Prostate gland (tissue), 2 donors: ENCODE measurements around the gene MECP2. TPM values are rescaled to one million over a fixed set of nuclear protein-coding genes. Genes with fewer than 3 reads are reported as not detected.

Experiments used
- DNase-seq: peaks from one replicate; pipeline ENCODE4 v3.0.0-alpha.2; 2019; ENCODE audit warnings: low spot score
- H3K27ac ChIP-seq, 2 donors: fragments of 200-600 bp; sonication (generic); 2 replicates each; pipeline ENCODE4 v1.5.1; 2017 to 2019
- H3K27me3 ChIP-seq: fragments of 200-600 bp; sonication (generic); replicated peaks from 2 replicates; pipeline ENCODE4 v1.5.1; 2019; ENCODE audit not compliant: insufficient read depth
- H3K36me3 ChIP-seq, 2 donors: fragments of 200-600 bp; sonication (generic); 1 replicate in 1 of 2; 2 replicates in 1 of 2; pipeline versions ENCODE4 v1.5.1 to v1.8.1; 2017 to 2019
- H3K4me1 ChIP-seq: fragments of 200-600 bp; sonication (generic); replicated peaks from 2 replicates; pipeline ENCODE4 v1.5.1; 2019
- H3K4me3 ChIP-seq, 2 donors: fragments of 200-600 bp; sonication (generic); 2 replicates each; pipeline ENCODE4 v1.5.1; 2017 to 2019
- H3K9me3 ChIP-seq: fragments of 200-600 bp; sonication (generic); 2 replicates; pipeline ENCODE4 v1.5.1; 2017
- POLR2A ChIP-seq: fragments of 450-650 bp; IDR thresholded peaks from one replicate; pipeline ENCODE4 v1.6.1; 2016; ENCODE audit warnings: antibody characterized with exemption, mild to moderate bottlenecking
- POLR2AphosphoS5 ChIP-seq: sonication (generic); formaldehyde crosslinking; IDR thresholded peaks from one replicate; pipeline ENCODE4 v1.6.1; 2017; ENCODE audit warnings: antibody characterized with exemption
- WGBS: methylation state at CpG from one replicate; pipeline ENCODE4 v1.1.5; 2018; 5-methylcytosine and 5-hydroxymethylcytosine counted together
- intact Hi-C: fragments of 100-400 bp; cut with DNase I; formaldehyde crosslinking; loops from one replicate; pipeline ENCODE4 v1.14.2; 2022
- total RNA-seq, 2 donors: library from RNA; depleted of rRNA; stranded (reverse); fragments of >200 nt; gene quantifications; one replicate each; pipeline ENCODE4 v1.1.0, GENCODE V29; 2016
- TF ChIP-seq, protein P1 (sequence below), 4 experiments: fragments of 200-600 bp in 2 of 4; fragments of 450-650 bp in 2 of 4; sonication (generic) in 2 of 4; IDR thresholded peaks; 1 replicate in 3 of 4; 2 replicates in 1 of 4; pipeline ENCODE4 v1.5.1; 2016 to 2019; ENCODE audit warnings: antibody characterized with exemption in 4 of 4, mild to moderate bottlenecking in 2 of 4, moderate library complexity in 2 of 4

The MECP2 gene
- total RNA-seq, 2 donors from 2014 or later = 54.4 to 85.2 TPM

DNA sequence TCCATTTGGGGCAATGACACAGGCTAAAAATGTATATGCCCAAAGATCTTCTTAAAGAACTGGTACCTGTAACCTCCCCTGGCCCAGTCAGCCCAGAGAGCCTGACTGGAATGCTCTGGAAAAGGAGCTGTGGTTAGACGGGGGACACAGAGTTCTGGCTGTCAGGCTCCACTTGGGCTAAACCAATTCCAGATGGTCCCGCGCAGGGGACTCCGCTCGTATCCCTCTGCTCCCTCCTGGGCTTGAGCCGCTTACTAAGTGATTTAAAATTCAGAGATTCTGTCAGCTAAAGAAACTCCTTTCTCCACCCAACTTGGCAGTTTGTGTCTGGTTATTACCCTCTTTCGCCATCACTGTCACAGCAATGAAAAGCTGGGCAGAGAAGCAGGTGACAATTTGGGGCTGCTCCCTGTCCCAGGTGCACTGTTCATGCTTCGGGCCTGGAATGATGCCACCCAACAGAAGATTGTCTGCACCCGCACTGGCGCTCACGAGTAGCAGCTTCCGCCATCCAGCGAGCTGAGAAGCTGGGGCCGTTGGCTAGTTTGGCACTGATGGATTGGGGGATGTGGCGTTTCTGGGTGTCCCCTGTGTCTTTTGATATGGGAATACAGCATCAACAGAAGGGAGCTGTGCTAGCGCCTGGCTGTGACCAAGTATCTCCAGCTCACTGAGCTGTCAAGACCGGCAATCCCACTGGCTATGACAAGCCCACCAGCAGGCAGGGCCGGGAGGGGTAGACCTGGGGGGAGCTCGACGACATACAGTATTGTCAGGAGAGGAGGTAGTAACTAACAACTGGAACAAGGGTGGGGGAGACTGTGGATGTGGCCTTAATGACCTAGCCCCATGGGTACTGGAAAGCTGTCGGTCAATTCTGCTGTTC lies 71.1 kb downstream of the MECP2 start:
- H3K27me3 ChIP-seq = no peaks in the 10 kb centered on the region
- intact Hi-C loops = no loop called here
- TF ChIP-seq POLR2AphosphoS5 (no peak), POLR2A (no peak)
- TF ChIP-seq, protein P1, sequence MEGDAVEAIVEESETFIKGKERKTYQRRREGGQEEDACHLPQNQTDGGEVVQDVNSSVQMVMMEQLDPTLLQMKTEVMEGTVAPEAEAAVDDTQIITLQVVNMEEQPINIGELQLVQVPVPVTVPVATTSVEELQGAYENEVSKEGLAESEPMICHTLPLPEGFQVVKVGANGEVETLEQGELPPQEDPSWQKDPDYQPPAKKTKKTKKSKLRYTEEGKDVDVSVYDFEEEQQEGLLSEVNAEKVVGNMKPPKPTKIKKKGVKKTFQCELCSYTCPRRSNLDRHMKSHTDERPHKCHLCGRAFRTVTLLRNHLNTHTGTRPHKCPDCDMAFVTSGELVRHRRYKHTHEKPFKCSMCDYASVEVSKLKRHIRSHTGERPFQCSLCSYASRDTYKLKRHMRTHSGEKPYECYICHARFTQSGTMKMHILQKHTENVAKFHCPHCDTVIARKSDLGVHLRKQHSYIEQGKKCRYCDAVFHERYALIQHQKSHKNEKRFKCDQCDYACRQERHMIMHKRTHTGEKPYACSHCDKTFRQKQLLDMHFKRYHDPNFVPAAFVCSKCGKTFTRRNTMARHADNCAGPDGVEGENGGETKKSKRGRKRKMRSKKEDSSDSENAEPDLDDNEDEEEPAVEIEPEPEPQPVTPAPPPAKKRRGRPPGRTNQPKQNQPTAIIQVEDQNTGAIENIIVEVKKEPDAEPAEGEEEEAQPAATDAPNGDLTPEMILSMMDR (IDR thresholded peaks at IDR 0.05) = no peak

GRCh38 chrX:154025230-154025629 lies 72.3 kb downstream of the MECP2 start:
- no peaks in the 10 kb centered on the region for H3K36me3 ChIP-seq
- WGBS = 77% methylated on average over 4 of the region's 8 CpGs
- DNase-seq = no peak
- TF ChIP-seq POLR2AphosphoS5 (no peak), POLR2A (no peak)
- TF ChIP-seq, protein P1 (IDR thresholded peaks at IDR 0.05) = no peak
- intact Hi-C loops = no loop called here
- no peak overlapping the region for H3K27ac ChIP-seq
- no peaks in the 10 kb centered on the region for H3K4me1 ChIP-seq
- H3K27me3 ChIP-seq = no peaks in the 10 kb centered on the region
- no peaks in the 10 kb centered on the region for H3K9me3 ChIP-seq
- no peak overlapping the region for H3K4me3 ChIP-seq

More for the DNA sequence above, 71.1 kb downstream of the MECP2 start:
- Histone ChIP-seq H3K9me3 (no peaks in the 10 kb centered on the region), H3K4me1 (no peaks in the 10 kb centered on the region), H3K27ac (no peak overlapping the region), H3K4me3 (no peak overlapping the region), H3K36me3 (no peaks in the 10 kb centered on the region)
- WGBS = 78% methylated on average over 21 of the region's 21 CpGs
- no peak for DNase-seq

- Histone ChIP-seq H3K27ac (no peak overlapping the region), H3K4me1 (no peaks in the 10 kb centered on the region), H3K9me3 (no peaks in the 10 kb centered on the region), H3K4me3 (no peak overlapping the region), H3K27me3 (no peaks in the 10 kb centered on the region), H3K36me3 (no peaks in the 10 kb centered on the region)
- DNase-seq = no peak
- 87% methylated on average over 13 of the region's 15 CpGs for WGBS
- TF ChIP-seq POLR2AphosphoS5 (no peak), POLR2A (no peak)
- TF ChIP-seq, protein P1 (IDR thresholded peaks at IDR 0.05) = no peak
- intact Hi-C loops = no loop called here
Observed at GRCh38 chrX:154024271-154024670, 73.2 kb downstream of the MECP2 start.

GRCh38 chrX:154023276-154024000 lies 74.1 kb downstream of the MECP2 start:
- no peaks in the 10 kb centered on the region for H3K4me1 ChIP-seq
- no peaks in the 10 kb centered on the region for H3K27me3 ChIP-seq
- intact Hi-C loops = no loop called here
- no peak for DNase-seq
- TF ChIP-seq POLR2AphosphoS5 (no peak), POLR2A (no peak)
- no peak overlapping the region for H3K4me3 ChIP-seq
- 68% methylated on average over 25 of the region's 27 CpGs for WGBS
- no peaks in the 10 kb centered on the region for H3K36me3 ChIP-seq
- no peak overlapping the region for H3K27ac ChIP-seq
- H3K9me3 ChIP-seq = no peaks in the 10 kb centered on the region

DNA sequence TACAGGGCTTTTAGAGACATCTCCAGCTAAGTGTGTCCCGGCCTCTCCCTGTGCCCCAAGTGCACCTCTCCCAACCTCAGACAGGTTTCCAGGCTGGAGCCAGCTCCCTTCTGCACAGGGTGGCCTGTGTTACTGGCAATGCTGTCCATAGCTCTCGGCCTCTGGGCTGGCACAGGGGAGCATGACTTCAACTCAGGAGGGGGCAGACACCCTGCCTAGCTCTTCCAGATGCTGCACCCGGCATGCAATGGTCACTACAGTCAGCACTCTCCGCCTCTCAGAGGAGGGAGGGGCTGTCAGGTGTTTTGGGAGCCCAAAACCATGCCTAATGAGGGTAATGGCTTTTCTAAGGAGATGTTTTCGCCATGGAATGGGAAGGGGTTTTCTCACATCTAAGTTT lies 75.4 kb downstream of the MECP2 start:
- TF ChIP-seq, protein P1 (IDR thresholded peaks at IDR 0.05) = no peak
- TF ChIP-seq POLR2A = no peak
- no peak for TF ChIP-seq POLR2AphosphoS5
- 86% methylated on average over 5 of the region's 5 CpGs for WGBS
- no peak for DNase-seq
- intact Hi-C loops = no loop called here
- H3K9me3 ChIP-seq = no peaks in the 10 kb centered on the region
- no peaks in the 10 kb centered on the region for H3K4me1 ChIP-seq
- H3K27ac ChIP-seq = no peak overlapping the region
- no peaks in the 10 kb centered on the region for H3K36me3 ChIP-seq
- no peaks in the 10 kb centered on the region for H3K27me3 ChIP-seq
- no peak overlapping the region for H3K4me3 ChIP-seq
